ENCODE results near the gene CD8B. TPM values are rescaled to one million over a fixed set of nuclear protein-coding genes. Genes with fewer than 3 reads are reported as not detected.

Gene CD8B
- not detected in 5 replicates for total RNA-seq (2022; extraction: Qiagen RNA extraction)

DNA sequence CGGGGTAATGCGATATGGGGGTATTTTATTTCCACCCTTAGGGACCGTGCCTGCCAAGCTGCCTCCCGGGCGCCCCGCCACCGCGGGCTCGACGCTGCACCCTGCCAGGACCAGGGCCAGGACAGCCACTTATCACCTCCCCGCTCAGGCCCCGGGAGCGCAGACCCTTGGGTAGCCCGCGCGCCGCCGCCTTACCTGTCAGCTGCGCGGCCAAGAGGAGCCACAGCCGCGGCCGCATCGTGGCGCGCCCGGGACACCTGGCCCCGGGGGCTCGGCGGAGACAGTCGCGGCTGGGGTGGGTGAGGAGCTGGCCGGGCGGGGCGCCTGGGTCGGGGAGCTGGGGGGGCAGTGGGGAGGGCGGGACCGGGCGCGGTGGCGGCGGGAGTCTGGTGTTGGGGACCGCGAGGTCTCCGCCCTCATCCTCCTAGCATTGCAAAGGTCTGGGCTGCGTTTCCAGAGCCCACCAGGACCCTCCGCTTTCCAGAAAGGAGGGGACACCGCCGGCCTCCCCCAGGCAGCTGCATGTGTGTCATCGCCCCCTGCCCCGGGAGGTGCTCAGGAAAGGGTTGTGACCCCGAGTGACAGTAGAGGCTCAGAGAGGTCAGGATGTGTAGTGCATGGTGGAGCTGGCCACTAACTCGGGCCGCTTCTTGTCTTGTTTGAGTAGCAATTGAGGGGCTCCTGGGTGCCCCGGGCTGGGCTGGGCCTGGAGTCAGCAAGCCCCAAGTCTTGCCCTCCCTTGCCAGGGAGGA lies at the start of gene CD8B:
TSS of gene CD8B (minus strand) at position 259 of the 752 bp plus-strand sequence. CDS start at position 238, 21 bp downstream.

DNA sequence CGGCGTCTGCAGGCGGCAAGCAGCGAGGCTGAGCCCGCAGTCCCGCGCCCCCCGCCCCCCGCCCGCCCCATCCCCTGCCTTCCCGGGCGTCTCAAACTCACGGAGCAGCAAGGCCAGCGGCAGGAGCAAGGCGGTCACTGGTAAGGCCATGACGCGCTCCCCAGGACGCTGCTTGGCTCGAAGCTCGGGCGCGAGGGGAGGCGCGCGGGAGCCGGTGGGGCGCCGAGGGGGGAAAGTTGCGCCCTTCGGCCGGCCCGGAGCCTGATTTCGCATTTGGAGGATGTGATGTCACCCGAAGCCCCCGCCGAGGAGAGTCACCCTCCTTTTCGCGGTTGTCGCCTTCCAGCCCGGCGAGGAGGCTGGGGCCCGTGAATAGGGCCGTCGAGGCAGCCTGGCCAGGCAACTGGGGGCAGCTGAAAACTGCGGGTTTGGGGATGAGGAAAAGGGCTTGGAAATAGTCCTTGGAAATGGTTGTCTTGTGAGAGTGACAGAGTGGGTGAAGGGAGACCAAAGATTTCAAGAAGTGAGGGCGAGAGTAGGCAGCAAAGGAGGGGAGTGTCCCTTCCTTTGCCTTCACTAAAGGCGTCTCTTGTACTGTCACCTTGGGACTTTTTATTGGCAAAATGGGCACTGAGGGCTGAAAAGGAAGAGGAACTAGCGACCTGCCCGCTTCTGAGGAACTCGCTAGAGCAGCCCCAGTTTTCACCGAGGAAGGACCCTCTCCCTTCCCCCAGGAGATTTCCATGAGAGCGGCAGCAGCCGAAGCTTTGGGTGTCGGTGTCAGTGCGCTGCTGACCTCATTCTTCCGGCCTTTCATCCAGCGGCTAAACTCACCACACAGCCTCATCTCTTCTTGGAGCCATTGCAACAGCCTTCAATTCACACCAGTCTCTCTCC lies 70.8 kb downstream of the CD8B start, which contains the start of gene CD8A:
TSS of gene CD8A (minus strand) at position 238 of the 897 bp plus-strand sequence. CDS start at position 150, 88 bp downstream.

Other genes starting within 250 kb of the CD8B start
- gene RNF103, start 238.0 kb downstream of the CD8B start, total RNA-seq (2022; extraction: Qiagen RNA extraction) = 53.6 to 67.2 TPM (median 63.5 TPM) in 5 replicates
- 24.1 to 28.2 TPM (median 25.4 TPM) in 5 replicates for gene RMND5A, start 141.6 kb downstream of the CD8B start, total RNA-seq (2022; extraction: Qiagen RNA extraction)
- 0.18 to 0.55 TPM (median 0.24 TPM) in 5 replicates for gene CD8A, start 71.0 kb downstream of the CD8B start, total RNA-seq (2022; extraction: Qiagen RNA extraction)
- 0.04 to 0.07 TPM (median 0.07 TPM) in 5 replicates for gene RGPD1, start 80.2 kb upstream of the CD8B start, total RNA-seq (2022; extraction: Qiagen RNA extraction)
- gene PLGLB1, start 160.0 kb upstream of the CD8B start, total RNA-seq (2022; extraction: Qiagen RNA extraction) = 0.20 to 0.66 TPM (median 0.38 TPM) in 5 replicates

Data from A549 treated with AZD2906 at 1 μM for 4 hours (cell line).